Islet precursor cell (in vitro differentiated cells): ENCODE data around the gene KIF18B.
A peak's percentile ranks its signal among the peaks of the same experiment; 100 is the strongest.

Experiments used
- DNase-seq: peaks from one replicate; pipeline ENCODE4 v3.0.0-alpha.2; 2018

The KIF18B gene

GRCh38 chr17:44916781-44917241 is 30.8 kb downstream of the KIF18B start:
- peak; percentile 50 for DNase-seq

- peak; percentile 63 for DNase-seq
These were observed 31.5 kb downstream of the KIF18B start for GRCh38 chr17:44915862-44916780.

- DNase-seq, result peak; percentile 43
These were observed 32.2 kb downstream of the KIF18B start, which contains the start of gene GFAP for GRCh38 chr17:44915321-44915726. TSS of gene GFAP (minus strand) at chr17:44915500. CDS start at chr17:44915486, 14 bp downstream.

- peak; percentile 48 for DNase-seq
These were observed 32.8 kb downstream of the KIF18B start for GRCh38 chr17:44914698-44915271.

- no peak for DNase-seq
These were observed 33.4 kb downstream of the KIF18B start for GRCh38 chr17:44914148-44914547.

GRCh38 chr17:44913676-44914075 is 33.9 kb downstream of the KIF18B start:
- DNase-seq, result no peak

GRCh38 chr17:44912763-44913544 is 34.6 kb downstream of the KIF18B start:
- no peak for DNase-seq

- DNase-seq, result peak; percentile 97
These were observed 36.2 kb downstream of the KIF18B start for GRCh38 chr17:44911133-44912001.

GRCh38 chr17:44910231-44911106 is 37.1 kb downstream of the KIF18B start:
- DNase-seq, result peak; percentile 53

- peak; percentile 70 for DNase-seq
These were observed 37.9 kb downstream of the KIF18B start for GRCh38 chr17:44909681-44910144.

GRCh38 chr17:44908761-44909326 is 38.7 kb downstream of the KIF18B start:
- no peak for DNase-seq

- no peak for DNase-seq
These were observed 39.7 kb downstream of the KIF18B start for GRCh38 chr17:44907729-44908470.

- peak; percentile 56 for DNase-seq
These were observed 40.5 kb downstream of the KIF18B start for GRCh38 chr17:44906763-44907728.

- peak; percentile 86 for DNase-seq
These were observed 41.4 kb downstream of the KIF18B start for GRCh38 chr17:44906010-44906646.

- no peak for DNase-seq
These were observed 42.3 kb downstream of the KIF18B start for GRCh38 chr17:44905006-44906000.
